H1 (cell line): ENCODE results near the gene ZNF83. TPM values are rescaled to one million over a fixed set of nuclear protein-coding genes. Genes with fewer than 3 reads are reported as not detected.

Experiments used
- CTCF ChIA-PET: fragments of 300-600 bp; sonication (Branson Sonifier 250); formaldehyde crosslinking; loops from one replicate; lab custom pipeline; 2021; ENCODE audit not compliant: partially characterized antibody; lab: Charles Lee
- POLR2A ChIA-PET: fragments of 300-600 bp; sonication (Branson Sonifier 250); formaldehyde crosslinking; loops from one replicate; lab custom pipeline; 2021; ENCODE audit warnings: inconsistent platforms; ENCODE audit not compliant: partially characterized antibody; lab: Charles Lee
- DNase-seq, 2 experiments: peaks; one replicate each; pipeline versions ENCODE4 v3.0.0 to v3.0.0-alpha.2; 2010 to 2022; ENCODE audit warnings: low spot score in 2 of 2, low read depth in 1 of 2, mixed read lengths in 1 of 2
- FAIRE-seq: peaks from 2 replicates; lab custom pipeline; 2011; peaks lifted over from hg19 to GRCh38; lab: Jason Lieb, UNC
- H2AFZ ChIP-seq: 2 replicates; pipeline ENCODE4 v1.8.1; 2012; ENCODE audit warnings: low read length, inconsistent platforms
- H2AK5ac ChIP-seq: 2 replicates; pipeline ENCODE4 v1.6.1; 2013; ENCODE audit warnings: low read depth, low read length
- H2BK120ac ChIP-seq: replicated peaks from 2 replicates; pipeline ENCODE3; 2013; ENCODE audit warnings: low read depth, low read length, inconsistent platforms
- H2BK12ac ChIP-seq: 2 replicates; pipeline ENCODE4 v1.6.1; 2013; ENCODE audit warnings: low read depth, low read length
- H2BK15ac ChIP-seq: 2 replicates; pipeline ENCODE4 v1.6.1; 2013; ENCODE audit warnings: low read length
- H2BK20ac ChIP-seq: 2 replicates; pipeline ENCODE4 v1.6.1; 2013; ENCODE audit warnings: low read length
- H2BK5ac ChIP-seq: 2 replicates; pipeline ENCODE4 v1.6.1; 2013; ENCODE audit warnings: low read depth, low read length
- H3K14ac ChIP-seq: 2 replicates; pipeline ENCODE4 v1.6.1; 2013; ENCODE audit warnings: inconsistent platforms; ENCODE audit not compliant: insufficient read length
- H3K18ac ChIP-seq: 2 replicates; pipeline ENCODE4 v1.6.1; 2013; ENCODE audit warnings: low read length; ENCODE audit errors: extremely low read depth
- H3K23ac ChIP-seq: 2 replicates; pipeline ENCODE4 v1.6.1; 2013; ENCODE audit warnings: inconsistent platforms; ENCODE audit not compliant: insufficient read length
- H3K23me2 ChIP-seq: 2 replicates; pipeline ENCODE4 v1.6.1; 2013; ENCODE audit warnings: low read depth, low read length
- H3K27ac ChIP-seq: 2 replicates; pipeline ENCODE4 v1.6.1; 2011; ENCODE audit warnings: low read depth, low read length, inconsistent platforms
- H3K27me3 ChIP-seq, 4 experiments: replicated peaks in 1 of 4; 1 replicate in 1 of 4; 2 replicates in 3 of 4; pipeline versions ENCODE4 v1.6.1 to v1.8.1; 2011 to 2013; ENCODE audit warnings: low read length in 3 of 4, mild to moderate bottlenecking in 3 of 4, inconsistent platforms in 2 of 4, mixed read lengths in 2 of 4, moderate library complexity in 1 of 4; ENCODE audit not compliant: control insufficient read depth in 3 of 4, insufficient read depth in 3 of 4; ENCODE audit errors: extremely low read depth in 1 of 4
- H3K36me3 ChIP-seq, 4 experiments: 2 replicates each; pipeline versions ENCODE4 v1.6.1 to v1.8.1; 2011 to 2013; ENCODE audit warnings: mild to moderate bottlenecking in 4 of 4, low read length in 3 of 4, moderate library complexity in 2 of 4, control low read depth in 1 of 4, inconsistent platforms in 1 of 4; ENCODE audit not compliant: insufficient read depth in 4 of 4, control insufficient read depth in 2 of 4
- H3K4ac ChIP-seq: replicated peaks from 2 replicates; pipeline ENCODE3; 2013; ENCODE audit warnings: low read length, low read depth, mixed read lengths, inconsistent platforms; ENCODE audit not compliant: insufficient read length
- H3K4me1 ChIP-seq, 4 experiments: replicated peaks in 1 of 4; 1 replicate in 1 of 4; 2 replicates in 3 of 4; pipeline versions ENCODE4 v1.6.1 to v1.8.1; 2011 to 2013; ENCODE audit warnings: low read length in 3 of 4, inconsistent platforms in 2 of 4, mixed read lengths in 1 of 4; ENCODE audit not compliant: insufficient read depth in 4 of 4, control insufficient read depth in 3 of 4
- H3K4me2 ChIP-seq, 2 experiments: 2 replicates each; pipeline versions ENCODE4 v1.6.1 to v1.8.1; 2011 to 2013; ENCODE audit warnings: low read depth in 2 of 2, low read length in 2 of 2, control low read depth in 1 of 2, inconsistent platforms in 1 of 2, mild to moderate bottlenecking in 1 of 2; ENCODE audit not compliant: insufficient read depth in 1 of 2
- H3K4me3 ChIP-seq, 4 experiments: fragments of 200-600, 300-600 bp in 1 of 4; sonication (generic), shearing (Covaris generic), sonication (Bioruptor Twin) in 1 of 4; 2 replicates each; pipeline versions ENCODE4 v1.5.1 to v1.8.1; 2011 to 2016; ENCODE audit warnings: low read length in 4 of 4, low read depth in 3 of 4, control low read depth in 2 of 4, inconsistent platforms in 2 of 4, mild to moderate bottlenecking in 2 of 4, mixed read lengths in 1 of 4, moderate library complexity in 1 of 4; ENCODE audit not compliant: insufficient read depth in 2 of 4; ENCODE audit errors: extremely low read depth in 1 of 4
- H3K56ac ChIP-seq: replicated peaks from 2 replicates; pipeline ENCODE3; 2013; ENCODE audit warnings: low read depth, mild to moderate bottlenecking, mixed read lengths, low read length, inconsistent platforms; ENCODE audit not compliant: insufficient read length
- H3K79me1 ChIP-seq: 2 replicates; pipeline ENCODE4 v1.6.1; 2013; ENCODE audit warnings: low read depth, low read length, control low read depth
- H3K79me2 ChIP-seq, 2 experiments: 2 replicates each; pipeline versions ENCODE4 v1.6.1 to v1.8.1; 2012 to 2013; ENCODE audit warnings: low read length in 2 of 2, mild to moderate bottlenecking in 2 of 2, inconsistent platforms in 1 of 2; ENCODE audit not compliant: insufficient read depth in 2 of 2, control insufficient read depth in 1 of 2
- H3K9ac ChIP-seq, 4 experiments: replicated peaks in 1 of 4; 1 replicate in 1 of 4; 2 replicates in 3 of 4; pipeline versions ENCODE4 v1.6.1 to v1.8.1; 2011 to 2013; ENCODE audit warnings: low read depth in 3 of 4, low read length in 3 of 4, control low read depth in 2 of 4, mild to moderate bottlenecking in 2 of 4, moderate library complexity in 2 of 4, inconsistent platforms in 1 of 4; ENCODE audit errors: extremely low read depth in 1 of 4
- H3K9me3 ChIP-seq, 2 experiments: 2 replicates each; pipeline versions ENCODE4 v1.6.1 to v1.8.1; 2012 to 2013; ENCODE audit warnings: mild to moderate bottlenecking in 2 of 2, moderate library complexity in 2 of 2, control low read depth in 1 of 2, inconsistent platforms in 1 of 2, low read depth in 1 of 2, low read length in 1 of 2, mixed read lengths in 1 of 2; ENCODE audit not compliant: insufficient read depth in 2 of 2
- H4K20me1 ChIP-seq, 2 experiments: replicated peaks in 1 of 2; 2 replicates each; pipeline versions ENCODE3 to v1.8.1; 2011 to 2013; ENCODE audit warnings: inconsistent platforms in 2 of 2, low read length in 2 of 2, mild to moderate bottlenecking in 1 of 2; ENCODE audit not compliant: insufficient read depth in 2 of 2, control insufficient read depth in 1 of 2
- H4K5ac ChIP-seq: 2 replicates; pipeline ENCODE4 v1.6.1; 2013; ENCODE audit warnings: low read length, low read depth, mixed read lengths, inconsistent platforms; ENCODE audit not compliant: insufficient read length
- H4K8ac ChIP-seq: 2 replicates; pipeline ENCODE4 v1.8.0; 2013; ENCODE audit warnings: mild to moderate bottlenecking, moderate library complexity, low read length, inconsistent platforms; ENCODE audit not compliant: insufficient read depth; ENCODE audit errors: extremely low read depth
- H4K91ac ChIP-seq: replicated peaks from 2 replicates; pipeline ENCODE3; 2013; ENCODE audit warnings: low read length, mixed read lengths, inconsistent platforms; ENCODE audit not compliant: insufficient read length
- GTF2F1 ChIP-seq: IDR thresholded peaks from 2 replicates; pipeline ENCODE4 v1.6.1; 2012; ENCODE audit warnings: low read depth, low read length, improper control_type of control experiment, borderline replicate concordance
- KDM4A ChIP-seq: IDR thresholded peaks from one replicate; pipeline ENCODE4 v1.7.1; 2012; ENCODE audit warnings: low read depth, mild to moderate bottlenecking, moderate library complexity, low read length, inconsistent platforms; ENCODE audit not compliant: severe bottlenecking
- POU5F1 ChIP-seq: IDR thresholded peaks from 2 replicates; pipeline ENCODE4 v1.6.1; 2011; ENCODE audit warnings: low read depth, mild to moderate bottlenecking, low read length, moderate library complexity
- SIRT6 ChIP-seq: IDR thresholded peaks from one replicate; pipeline ENCODE4 v1.7.1; 2012; ENCODE audit warnings: low read length, inconsistent platforms
- TAF7 ChIP-seq: optimal IDR thresholded peaks from 2 replicates; pipeline ENCODE3; 2011; ENCODE audit warnings: low read depth, mild to moderate bottlenecking, inconsistent platforms, low read length, moderate library complexity, borderline replicate concordance
- WGBS, 2 experiments: shearing (Covaris generic) in 1 of 2; methylation state at CpG; one replicate each; pipeline versions ENCODE4 v1.1.6 to v1.1.7; 2013 to 2015; ENCODE audit warnings: low lambda C conversion rate in 2 of 2, mixed read lengths in 2 of 2, inconsistent platforms in 1 of 2, low coverage in 1 of 2, missing lambda C conversion rate in 1 of 2; ENCODE audit not compliant: insufficient replicate concordance in 2 of 2, insufficient coverage in 1 of 2, insufficient read length in 1 of 2; ENCODE audit errors: extremely low coverage in 1 of 2, missing lambda C conversion rate in 1 of 2; 5-methylcytosine and 5-hydroxymethylcytosine counted together
- polyA plus RNA-seq, 7 experiments: library from polyadenylated mRNA; depleted of rRNA in 3 of 7; stranded (reverse) in 5 of 7; unstranded in 2 of 7; fragments of >200 nt in 5 of 7; fragments of 200-250 nt in 2 of 7; gene quantifications; 1 replicate in 5 of 7; 2 replicates in 1 of 7; 4 replicates in 1 of 7; pipeline versions ENCODE4 v1.2.1 to v1.2.3, GENCODE V29; 2011 to 2013; ENCODE audit warnings: missing spikeins in 2 of 7, mixed read lengths in 2 of 7
- total RNA-seq: library from RNA; stranded (reverse); fragmentation: NEBNext Ultra II Directional; extraction: Animal tissue kit (Norgen Biotek cat#: 25700); gene quantifications from 2 replicates; pipeline ENCODE4 v1.2.1, GENCODE V29; 2021
- TF ChIP-seq, protein P1 (sequence below): IDR thresholded peaks from 2 replicates; pipeline ENCODE4 v1.6.1; 2011; ENCODE audit warnings: low read length, improper control_type of control experiment

Gene ZNF83
- total and polyA plus RNA-seq, 2 of the 8 experiments (the other 6 are each of a cell fraction or from before 2014, with no cell fraction given), result 13.2 to 19.4 TPM

DNA sequence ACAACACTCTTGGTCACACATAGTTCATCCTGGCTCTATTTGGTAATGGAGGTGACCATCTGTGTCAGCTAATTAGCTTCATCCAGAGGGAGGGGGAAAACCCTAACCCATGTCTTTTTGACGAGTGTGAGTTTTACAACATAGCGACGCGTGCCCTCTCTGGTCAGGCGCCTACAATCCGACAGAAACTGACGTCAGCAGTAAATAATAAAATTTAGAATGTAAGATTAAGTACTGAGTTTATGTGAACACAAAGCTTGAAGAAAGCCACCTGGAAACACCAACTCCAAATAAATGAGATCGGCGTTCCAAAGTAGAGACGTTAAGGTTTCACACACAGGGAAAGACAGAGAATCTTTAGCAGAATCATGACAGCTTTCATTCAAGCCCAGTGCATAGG is 1.8 kb upstream of the ZNF83 start:
- Histone ChIP-seq H3K4me1 (peaks cover 0 to 3% (median 0%) of the 10 kb centered on the region in 4 experiments; a peak in 3 of 7 replicates), H3K4me2 (no peak overlapping the region), H4K20me1 (peaks cover 0 to 3% of the 10 kb centered on the region in 2 experiments), H3K27me3 (no peaks in the 10 kb centered on the region; a peak in 1 of 7 replicates), H3K14ac (no peak overlapping the region), H3K9ac (no peak overlapping the region), H3K23ac (no peak overlapping the region), H4K8ac (no peak overlapping the region), H3K27ac (no peak overlapping the region), H2AFZ (no peak overlapping the region), H3K56ac (no peak overlapping the region), H3K79me2 (no peaks in the 10 kb centered on the region), H3K9me3 (no peaks in the 10 kb centered on the region), H3K23me2 (peaks cover 3% of the 10 kb centered on the region; the same call in 1 of the 2 replicates), H2BK12ac (no peak overlapping the region), H3K4ac (no peak overlapping the region), H2BK120ac (no peak overlapping the region), H2AK5ac (no peak overlapping the region), H3K4me3 (no peak overlapping the region), H2BK20ac (no peak overlapping the region), H3K79me1 (no peaks in the 10 kb centered on the region; the same call in 1 of the 2 replicates), H4K5ac (no peak overlapping the region), H2BK15ac (no peak overlapping the region), H3K36me3 (no peaks in the 10 kb centered on the region), H3K18ac (no peak overlapping the region), H4K91ac (no peak overlapping the region), H2BK5ac (no peak overlapping the region)
- WGBS, 2 experiments, result 95% methylated on average over 10 of the region's 10 CpGs; no CpG with 5 or more reads in 1 of the 2 experiments
- FAIRE-seq, result no peak
- ChIA-PET CTCF (interaction anchor here (2.5 kb wide), 1 partner anchor 20 kb away, joined by 12 read pairs; no protein-coding TSS in a partner anchor), POLR2A (interaction anchor here (0.9 to 1.1 kb wide), 2 partner anchors 114 to 147 kb away, joined by 3 read pairs; no protein-coding TSS in a partner anchor)
- TF ChIP-seq GTF2F1 (no peak), SIRT6 (no peak), POU5F1 (no peak), KDM4A (no peak), TAF7 (no peak)
- TF ChIP-seq, protein P1, sequence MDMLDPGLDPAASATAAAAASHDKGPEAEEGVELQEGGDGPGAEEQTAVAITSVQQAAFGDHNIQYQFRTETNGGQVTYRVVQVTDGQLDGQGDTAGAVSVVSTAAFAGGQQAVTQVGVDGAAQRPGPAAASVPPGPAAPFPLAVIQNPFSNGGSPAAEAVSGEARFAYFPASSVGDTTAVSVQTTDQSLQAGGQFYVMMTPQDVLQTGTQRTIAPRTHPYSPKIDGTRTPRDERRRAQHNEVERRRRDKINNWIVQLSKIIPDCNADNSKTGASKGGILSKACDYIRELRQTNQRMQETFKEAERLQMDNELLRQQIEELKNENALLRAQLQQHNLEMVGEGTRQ, result no peak
- DNase-seq, result no peak
